GM21390 (cell line): ENCODE results near the gene TCEA2.

ENCODE experiments used
- ATAC-seq: cut with Tn5 transposase; IDR thresholded peaks from one replicate; pipeline ENCODE4 v1.9.1; 2021; ENCODE audit not compliant: unreplicated experiment

Gene TCEA2

DNA sequence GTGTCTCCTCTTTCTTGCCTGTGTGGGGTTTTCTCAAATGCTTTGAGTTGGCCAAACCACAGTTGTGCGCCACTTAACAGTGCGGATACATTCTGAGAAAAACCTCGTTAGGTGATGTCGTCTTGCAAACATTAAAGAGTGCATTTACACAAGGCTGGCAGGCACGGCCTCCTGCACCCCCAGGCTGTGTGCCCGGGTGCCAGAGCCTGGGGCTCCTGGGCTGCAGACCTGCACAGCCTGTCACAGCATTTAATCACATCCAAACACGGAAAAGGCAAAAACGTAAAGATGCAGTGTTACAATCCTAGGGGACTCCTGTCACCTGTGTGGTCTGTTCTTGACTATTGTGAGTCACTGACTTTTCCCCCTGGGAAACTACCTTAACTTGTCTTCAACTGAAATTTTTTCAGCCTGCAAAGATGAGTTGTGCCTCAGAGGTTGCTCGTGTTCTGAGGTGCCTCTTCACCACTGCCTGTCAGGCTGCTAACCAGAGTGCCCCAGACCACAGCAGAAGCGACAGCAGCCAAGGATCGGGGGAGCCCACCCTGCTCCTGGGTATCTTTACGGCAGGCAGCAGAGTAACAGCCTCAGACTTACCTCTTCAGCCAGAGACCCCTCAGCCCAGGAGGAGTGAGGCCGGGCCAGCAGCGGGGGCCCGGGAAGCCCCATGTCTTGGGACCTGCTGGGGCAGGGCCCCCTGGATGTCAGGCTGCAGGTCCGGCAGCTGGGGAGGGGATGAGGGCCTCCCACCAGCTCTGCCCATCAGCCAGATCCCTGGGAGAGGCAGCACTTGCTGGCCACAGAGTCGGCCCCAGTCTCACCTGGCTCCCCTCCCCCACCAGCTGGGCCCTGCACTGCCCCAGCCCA is 27.7 kb upstream of the TCEA2 start:
- ATAC-seq = no peak

DNA sequence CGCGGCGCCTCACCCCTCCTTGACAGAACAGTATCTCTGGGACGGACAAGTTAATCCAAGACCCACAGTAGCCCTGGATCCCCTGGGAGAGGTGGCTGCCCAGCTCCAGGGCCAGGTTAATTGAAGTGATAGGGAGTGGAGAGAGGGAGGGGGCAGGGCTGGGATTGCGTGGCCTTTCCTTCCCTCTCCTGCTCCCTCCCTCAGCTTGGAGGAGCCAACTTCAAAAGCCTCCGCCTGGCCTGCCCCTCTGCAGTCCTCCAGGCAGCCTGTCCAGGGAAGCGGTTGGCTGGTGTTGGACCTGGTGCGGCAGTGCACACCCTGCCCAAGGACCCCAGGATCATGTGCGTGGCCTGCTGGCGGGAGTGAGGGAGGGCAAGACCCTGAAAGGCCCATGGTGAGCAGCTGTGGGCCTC is 27.1 kb upstream of the TCEA2 start, which contains the start of gene C20orf204:
Gene C20orf204, plus strand, starts transcription at position 250 of the 413 bp plus-strand sequence. Its CDS starts 142 bp downstream, at position 392.
- ATAC-seq = no peak

DNA sequence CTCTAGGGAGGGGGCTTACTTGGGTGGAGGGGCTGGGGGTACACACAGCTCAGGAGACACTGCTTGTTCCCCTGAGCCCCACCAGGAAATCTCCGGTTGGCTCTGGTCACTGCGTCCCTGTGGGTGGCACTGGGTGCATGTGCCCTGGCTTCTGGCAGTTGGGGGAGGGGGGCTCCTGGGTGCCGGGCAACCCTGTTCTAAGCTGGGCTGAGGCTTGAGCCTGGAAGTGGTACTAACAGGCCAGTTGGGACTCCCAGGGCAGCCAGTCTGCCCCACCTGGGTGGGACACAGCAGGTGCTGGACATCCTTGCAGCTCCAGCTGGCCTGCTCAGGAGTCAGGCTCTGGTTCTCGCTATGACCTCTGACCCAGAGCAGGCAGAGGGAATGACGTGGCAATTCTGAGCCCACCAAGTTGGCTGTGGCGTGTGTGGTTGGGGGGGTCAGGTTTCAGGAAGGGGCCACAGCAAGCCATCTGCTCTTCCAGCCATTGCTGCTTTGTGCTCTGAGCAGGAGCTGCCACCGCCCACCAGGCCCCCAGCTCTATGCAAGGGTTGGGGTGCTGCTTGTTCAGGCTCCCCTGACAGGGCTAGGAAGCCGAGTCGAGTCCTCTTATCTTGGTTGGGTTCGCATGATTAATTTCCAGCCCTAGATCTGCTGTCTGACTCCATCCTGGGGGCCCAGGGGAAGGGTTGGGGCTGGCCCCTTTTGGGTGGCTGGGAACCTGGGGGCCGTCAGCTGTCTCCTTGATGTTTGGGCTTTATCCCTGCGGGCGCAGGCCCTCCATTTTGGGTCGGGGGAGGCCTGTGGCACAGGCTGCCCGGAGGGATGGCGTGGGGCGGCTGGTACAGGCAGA is 26.4 kb upstream of the TCEA2 start:
- no peak for ATAC-seq

DNA sequence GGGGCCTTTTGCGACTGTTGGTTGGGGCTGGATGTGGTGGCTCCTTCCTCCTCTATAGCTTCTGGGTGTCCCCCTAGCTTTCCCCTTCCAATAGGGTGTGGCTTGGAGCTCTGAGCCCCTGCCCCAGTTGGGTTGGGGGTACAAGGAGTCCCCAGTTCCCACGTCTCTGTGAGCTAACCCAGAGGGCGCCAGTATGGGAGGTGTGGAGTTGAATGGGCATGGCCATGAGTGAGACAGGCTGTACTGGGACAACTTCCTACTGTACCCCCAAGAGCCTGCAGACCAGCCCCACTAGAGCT is 25.9 kb upstream of the TCEA2 start:
- ATAC-seq = no peak

DNA sequence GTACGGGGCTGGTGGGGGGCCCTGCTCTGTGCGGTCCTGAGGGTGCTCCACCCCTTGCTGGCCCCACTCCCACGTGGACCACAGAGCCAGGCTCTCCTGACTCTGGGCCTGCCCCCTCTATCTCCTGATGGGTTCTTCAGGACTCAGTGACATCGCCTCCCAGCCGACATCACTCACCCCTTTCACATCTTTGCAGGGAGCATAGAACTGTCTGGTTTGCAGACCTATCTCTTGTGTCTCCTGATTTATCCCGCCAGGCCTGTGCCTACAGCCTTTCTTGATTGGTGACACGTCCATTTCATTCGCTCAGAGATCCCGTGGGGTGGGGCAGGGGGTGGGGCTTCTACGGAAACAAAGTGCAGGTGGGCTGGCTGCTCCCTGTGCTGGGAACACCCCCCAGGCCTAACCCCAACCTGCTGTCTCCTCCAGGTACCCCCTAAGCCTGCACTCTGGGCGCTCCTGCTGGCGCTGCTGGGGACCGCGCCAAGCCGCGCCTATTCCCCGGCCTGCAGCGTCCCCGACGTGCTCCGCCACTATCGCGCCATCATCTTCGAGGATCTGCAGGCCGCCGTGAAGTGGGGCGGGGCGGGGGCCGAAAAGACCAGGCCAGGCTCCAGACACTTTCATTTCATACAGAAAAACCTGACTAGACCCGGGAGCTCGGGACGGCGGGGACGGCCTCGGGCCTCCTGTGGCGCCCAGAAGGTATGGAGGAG is 25.3 kb upstream of the TCEA2 start:
- no peak for ATAC-seq

DNA sequence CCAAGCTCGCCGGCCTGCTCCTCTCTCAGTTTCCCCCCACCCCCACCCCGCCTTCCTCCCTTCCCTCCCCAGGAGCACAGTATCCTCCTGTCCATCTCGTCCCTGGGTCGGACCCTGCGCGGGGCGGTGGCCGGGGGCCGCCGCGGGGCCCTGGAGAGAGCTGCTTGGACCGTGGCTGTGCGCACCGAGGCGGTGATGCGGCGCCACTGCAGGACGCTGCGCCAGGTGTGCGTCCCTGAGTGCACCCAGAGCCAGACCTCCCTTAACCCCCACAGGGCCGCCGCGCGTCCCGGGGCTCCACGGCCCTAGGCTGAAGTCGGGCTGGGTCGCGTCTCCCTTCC is 24.8 kb upstream of the TCEA2 start:
- ATAC-seq = peak; percentile 27

DNA sequence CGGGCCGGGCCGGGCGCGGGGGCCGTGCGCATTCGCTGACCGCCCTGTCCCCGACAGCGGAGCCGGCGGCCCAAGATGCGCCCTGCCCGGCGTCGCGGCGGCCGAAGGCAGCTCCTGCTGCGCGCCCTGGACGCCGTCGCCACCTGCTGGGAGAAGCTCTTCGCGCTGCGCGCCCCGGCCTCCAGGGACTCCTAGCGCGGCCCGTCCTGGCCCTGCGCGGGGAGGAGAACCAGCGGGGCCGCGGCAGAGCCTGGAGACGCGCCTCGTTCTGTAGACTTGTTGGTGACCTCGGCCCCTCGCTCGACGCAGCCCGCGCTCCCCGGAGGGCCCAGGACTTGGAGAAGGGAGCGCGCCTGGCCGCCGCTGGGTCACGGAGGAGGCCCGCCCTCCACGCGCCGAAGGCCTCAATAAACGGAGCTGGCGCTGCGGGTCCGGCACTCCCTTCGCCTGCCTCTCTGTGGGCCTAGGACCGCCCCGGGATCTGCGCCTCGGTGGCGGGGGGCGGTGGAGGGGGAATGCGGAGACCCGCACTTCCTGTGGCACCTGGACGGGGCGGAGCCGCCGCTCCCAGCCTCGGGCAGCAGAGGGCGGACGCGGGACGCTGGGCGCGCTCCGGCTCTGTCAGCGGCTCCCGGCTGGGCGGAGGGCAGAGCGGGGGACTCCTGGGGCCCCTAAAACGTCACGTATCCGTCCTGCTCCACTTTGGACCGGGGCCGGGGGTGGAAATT is 24.3 kb upstream of the TCEA2 start:
- peak; percentile 54 for ATAC-seq

DNA sequence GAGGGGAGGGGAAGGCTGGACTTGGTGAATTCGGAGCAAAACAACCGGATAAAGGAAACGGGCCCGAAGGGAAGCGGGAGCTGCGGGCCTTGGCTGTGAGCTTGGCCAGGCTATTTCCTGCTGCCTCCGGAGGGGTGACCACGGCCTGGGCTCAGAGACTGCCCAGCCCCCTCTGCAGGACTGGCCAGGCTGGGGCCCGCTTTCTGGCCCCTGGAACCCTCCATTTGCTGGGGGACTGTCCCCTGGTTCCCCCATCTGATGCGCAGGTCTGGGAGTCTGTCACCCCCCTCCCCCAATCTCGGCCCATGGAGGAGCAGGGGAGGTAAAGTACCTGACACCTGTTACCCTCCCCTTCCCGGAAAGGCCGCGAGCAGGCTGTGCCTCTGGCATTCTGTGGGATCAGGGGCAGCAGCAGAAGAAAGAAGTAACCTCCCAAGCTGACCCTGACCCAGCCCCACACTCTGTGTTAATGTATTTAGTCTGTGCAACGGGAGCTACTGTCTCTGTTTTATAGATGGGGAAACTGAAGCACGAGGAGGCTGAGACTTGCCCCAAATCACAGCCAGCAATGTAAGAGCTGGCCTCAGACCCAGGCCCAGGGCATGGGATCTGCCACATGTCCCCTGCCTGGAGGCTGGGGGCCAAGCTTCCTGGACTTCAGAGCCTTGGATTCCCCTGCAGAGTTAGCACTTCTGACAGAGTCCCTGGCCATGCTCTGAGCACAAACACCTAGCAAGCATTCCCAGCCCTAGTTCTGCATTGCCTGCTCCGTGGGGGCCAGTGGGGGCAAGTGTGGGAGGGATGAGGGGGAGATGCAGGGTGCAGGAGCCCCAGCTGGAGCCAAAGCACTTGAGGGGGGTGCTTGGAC is 23.5 kb upstream of the TCEA2 start:
- no peak for ATAC-seq

DNA sequence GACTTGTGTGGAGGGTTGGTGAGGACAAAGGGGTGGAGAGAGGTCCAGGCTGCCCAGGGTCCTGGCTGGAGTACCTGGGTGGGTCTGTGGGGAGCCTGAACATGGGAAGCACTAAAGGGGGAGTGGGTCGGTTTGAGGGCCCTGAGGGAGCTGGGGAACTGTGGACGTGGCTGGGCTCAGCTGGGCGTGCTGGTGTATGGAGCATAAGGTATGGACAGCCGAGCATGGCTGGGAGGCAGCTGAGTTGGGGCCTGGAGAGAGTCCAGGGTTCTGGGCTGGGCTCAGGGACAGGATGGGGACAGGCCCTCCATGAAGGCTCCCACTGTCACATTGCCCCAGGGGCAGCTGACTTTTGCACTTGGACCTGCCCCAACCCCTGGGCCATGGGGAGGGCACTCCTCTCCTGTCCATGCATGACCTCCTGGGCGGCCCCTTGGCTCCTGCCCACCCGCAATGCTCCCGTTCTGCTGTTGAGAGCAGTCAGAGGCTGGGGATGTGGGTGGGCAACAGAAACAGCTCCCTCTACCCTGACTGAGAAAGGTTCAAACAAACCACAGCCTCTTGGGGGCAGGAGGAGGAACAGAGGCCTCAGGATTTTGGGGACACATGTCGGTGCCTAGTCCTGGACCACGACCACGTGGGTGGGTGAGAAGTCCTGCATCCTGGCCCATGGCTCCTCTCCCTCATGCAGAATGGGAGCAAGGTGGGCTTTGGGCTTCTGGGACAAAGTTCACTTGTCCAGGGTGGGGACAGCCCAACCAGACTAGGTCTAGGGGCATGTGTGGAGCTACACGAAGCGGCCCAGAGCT is 22.6 kb upstream of the TCEA2 start:
- no peak for ATAC-seq

DNA sequence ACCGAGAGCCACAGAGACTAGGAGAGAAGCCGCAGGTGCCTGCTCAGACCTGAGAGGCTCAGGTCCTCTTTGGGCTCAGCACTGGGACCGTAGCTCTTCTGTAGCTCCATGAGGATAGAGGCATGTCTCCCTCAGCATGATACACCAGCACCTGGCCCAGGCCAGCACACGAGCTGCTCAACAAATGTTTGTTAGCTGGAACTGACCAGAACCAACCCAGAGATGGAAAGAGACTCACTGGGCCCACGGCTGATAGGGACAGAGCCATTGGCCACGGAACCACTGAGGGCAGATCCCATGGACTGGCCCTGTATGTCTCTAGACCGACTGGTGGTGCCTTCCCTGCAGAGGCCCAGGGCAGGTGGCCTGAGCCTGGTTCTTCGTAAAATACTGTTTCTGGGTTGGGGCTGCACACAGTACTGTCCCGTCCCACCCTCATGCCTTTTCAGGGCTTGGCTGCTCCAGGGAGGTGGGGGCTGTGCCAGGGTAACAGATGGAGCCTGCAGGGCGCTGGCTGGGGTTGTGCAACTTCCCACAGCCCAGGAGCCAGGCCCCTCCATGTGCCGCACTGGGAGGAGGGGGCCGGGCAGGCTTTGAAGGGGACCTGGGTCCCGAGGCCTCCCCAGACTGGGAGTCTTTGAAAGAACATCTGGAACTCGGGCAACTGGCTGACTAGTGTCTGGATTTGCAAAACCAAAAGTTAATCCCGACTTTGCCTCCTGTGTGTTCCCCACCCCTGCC is 21.8 kb upstream of the TCEA2 start:
- no peak for ATAC-seq

DNA sequence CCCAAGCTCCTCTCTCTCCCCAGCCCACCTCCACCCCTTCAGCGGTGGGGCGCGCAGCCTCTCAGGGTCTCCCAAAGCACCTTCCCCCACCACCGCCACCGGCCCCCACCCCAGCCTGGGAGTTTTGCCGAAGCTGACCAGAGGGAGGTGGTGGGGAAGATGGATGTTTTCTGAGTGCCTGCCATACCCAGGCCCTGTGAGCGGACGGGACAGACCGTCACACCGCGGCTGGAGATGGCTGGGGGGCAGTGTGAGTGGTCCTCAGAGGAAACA is 21.3 kb upstream of the TCEA2 start:
- ATAC-seq = no peak

DNA sequence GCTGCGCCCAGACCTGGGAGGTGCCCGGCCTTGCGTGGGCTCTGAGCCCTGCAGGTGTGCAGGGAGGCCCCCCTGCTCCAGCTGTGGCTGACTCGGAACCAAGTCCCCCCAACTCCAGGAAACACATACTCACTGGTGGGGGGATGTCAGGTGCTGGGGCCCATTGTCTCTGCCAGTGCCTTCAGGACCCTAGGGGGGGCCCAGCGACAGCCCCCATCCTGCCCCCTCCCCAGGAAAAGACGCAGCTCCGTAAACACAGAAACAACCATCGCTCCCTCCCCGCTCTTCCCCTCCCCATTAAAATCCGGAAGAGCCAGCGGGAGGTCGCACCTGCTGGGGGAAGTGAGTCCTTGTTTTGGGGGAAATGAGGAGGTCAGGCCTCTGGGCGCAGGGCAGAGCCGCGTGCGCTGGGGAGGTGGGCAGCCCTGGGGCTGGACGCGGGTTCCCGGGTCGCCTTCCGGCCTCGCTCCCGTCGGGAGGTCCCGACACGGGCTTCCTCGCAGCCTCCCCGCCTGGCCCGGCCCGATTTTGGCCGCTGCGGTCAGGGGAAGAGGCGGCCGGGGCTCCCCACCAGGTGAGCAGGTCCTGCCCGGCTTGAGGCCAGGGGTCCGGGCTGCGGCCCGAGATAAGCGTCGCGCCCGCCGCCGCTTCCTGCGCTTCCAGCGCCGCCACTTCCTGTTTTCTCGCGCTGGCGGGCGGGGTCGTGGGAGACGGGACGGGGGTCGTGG is 20.8 kb upstream of the TCEA2 start:
- no peak for ATAC-seq

DNA sequence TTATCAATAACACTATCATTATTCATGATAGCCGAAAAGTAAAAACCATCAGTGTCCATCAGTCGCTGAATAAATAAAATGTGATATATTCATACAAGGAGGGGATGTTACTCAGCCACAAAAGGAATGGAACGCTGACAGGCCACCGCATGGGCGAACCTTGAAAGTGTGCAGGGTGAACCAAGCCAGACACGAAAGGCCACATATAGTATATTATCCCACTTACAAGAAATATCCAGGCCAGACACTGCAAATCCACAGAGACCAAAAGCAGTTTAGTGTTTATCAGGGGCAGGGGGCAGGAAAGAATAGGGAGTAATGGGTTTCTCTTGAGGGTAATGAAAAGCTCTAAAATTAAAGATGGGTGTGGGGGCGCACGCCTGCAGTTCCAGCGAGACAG is 19.2 kb upstream of the TCEA2 start:
- no peak for ATAC-seq

DNA sequence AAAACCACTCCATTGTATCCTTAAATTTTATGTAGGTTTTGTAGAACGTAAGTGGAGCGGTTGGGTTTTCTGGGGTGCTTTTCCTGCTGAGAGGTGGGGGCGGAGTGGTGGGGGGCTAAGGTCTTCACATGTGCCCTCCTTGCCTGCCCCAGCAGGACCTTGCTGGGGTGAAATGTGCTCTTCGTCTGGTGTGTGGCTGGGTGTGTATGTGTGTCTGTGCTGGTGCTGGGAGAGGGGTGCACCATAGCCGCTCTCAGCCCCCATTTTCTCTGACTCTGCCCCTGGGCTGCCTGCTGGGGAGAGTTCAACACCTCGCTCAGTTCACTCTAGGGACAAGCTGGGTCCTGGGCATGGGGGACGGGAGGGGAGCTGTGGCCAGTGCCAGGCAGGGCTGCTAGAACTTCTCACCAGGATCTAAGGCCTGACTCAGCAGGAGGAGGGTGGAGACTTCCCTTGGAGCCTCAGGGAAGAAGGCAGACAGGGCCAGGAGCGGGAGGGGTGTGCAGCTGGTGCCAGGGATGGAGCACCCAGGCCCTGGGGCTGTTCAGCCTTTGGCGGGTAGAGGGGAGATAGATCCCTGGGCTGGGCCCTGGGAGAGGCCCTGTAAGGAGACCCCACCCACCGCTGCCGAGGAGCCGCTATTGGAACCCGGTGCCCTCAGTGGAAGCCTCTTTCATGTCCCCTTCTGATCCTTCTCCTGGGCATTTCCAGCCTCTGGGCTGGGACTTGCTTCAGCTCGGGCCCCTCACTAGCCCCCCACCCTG is 18.3 kb upstream of the TCEA2 start:
- ATAC-seq = no peak

DNA sequence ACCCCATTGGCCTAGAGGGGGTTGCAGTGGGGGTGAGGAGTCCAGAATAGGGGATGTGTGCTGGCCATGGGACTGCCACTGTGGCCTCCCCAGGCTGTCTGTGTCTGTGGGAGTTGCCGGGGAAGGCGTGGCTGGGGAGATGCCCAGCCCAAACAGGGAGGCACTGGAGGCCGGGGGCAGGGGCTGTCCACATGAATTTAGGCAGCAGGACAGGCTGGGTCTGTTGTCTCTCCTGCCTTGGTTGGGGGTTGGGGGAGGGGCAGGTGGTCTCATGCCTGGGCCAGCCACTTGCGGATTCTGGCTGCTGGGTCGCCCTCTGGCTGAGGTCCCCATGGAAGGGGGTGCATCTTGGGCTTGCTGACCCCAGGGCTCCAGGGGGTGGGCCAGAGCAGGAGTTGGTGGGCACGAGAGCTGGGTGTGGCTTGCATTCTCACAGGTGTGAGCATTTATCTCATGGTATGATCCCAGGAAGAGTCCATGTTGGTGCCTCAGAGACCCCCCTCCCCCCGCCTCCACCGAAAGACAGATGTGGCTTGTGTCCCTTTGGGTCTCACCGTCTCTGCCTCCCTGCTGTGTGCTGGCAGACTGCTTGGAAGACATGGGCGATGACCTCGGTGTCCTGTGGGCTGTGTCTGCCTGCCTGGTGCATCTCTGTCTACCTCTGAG is 17.5 kb upstream of the TCEA2 start:
- no peak for ATAC-seq

DNA sequence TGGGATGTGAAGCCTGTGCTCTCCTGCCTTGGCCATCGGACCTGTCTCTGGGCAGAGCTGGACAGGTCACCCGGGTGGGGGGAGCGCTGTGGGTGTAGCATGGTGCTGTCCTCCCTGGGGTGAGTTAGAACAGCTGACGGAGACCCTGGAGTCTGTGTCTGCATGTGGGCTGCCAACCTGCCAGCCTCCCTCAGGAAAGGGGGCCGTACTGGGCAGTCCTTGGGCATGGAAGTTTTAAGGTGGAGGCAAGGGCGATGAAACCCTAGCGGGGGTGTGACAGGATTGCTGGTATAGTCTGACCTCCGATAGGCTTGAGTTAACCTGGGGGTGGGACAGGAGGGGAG is 16.0 kb upstream of the TCEA2 start:
- ATAC-seq = no peak

DNA sequence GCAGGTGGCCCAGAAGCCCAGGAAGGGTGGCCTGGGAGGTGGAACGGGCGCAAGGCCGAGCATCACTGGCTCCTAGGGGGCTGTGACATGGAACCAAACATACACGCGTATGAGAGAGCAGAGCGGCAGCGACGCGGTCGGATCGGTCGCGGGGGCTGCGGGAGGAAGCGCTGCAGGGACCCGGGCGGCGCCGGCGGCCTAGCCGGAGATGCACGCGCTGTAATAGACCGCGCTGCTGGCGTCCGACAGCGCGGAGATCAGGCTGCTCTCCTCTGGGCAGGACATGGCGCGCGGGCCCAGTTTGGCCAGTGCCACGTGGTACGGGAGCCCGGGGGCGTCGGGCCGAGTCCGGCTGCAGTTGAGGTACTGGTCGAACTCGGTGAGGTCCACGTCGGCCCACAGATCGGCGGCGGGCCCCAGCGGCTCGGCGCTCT is 15.0 kb upstream of the TCEA2 start:
- ATAC-seq = no peak
